ENCODE results near the gene CDH13. TPM values are rescaled to one million over a fixed set of nuclear protein-coding genes. Genes with fewer than 3 reads are reported as not detected.

Gene CDH13
- polyA plus RNA-seq, 1 experiment, result 113 TPM

GRCh38 chr16:82639666-82640336, 13.0 kb downstream of the CDH13 start:
- ChIA-PET POLR2A (no interaction called here), CTCF (interaction anchor here (0.6 to 5.6 kb wide), 24 partner anchors 9 to 795 kb away, joined by 3 to 29 read pairs (median 3); no protein-coding TSS in a partner anchor)
- peak; percentile 88 for TF ChIP-seq CTCF (IDR thresholded peaks at IDR 0.05; ENCODE audit: insufficient read depth, low read depth, low read length)
- Histone ChIP-seq H3K27me3 (ENCODE audit: control insufficient read depth, insufficient read depth, low read length) (no peaks in the 10 kb centered on the region), H3K4me3 (ENCODE audit: low read depth, low read length) (no peak overlapping the region), H3K36me3 (ENCODE audit: control insufficient read depth, insufficient read depth, low read length) (no peaks in the 10 kb centered on the region)
- DNase-seq (ENCODE audit: low read depth), result no peak

- ChIA-PET POLR2A (no interaction called here), CTCF (interaction anchor here (0.6 to 5.6 kb wide), 11 partner anchors 11 to 378 kb away, joined by 3 to 29 read pairs (median 5); no protein-coding TSS in a partner anchor)
- Histone ChIP-seq H3K27me3 (ENCODE audit: control insufficient read depth, insufficient read depth, low read length) (no peaks in the 10 kb centered on the region), H3K4me3 (ENCODE audit: low read depth, low read length) (no peak overlapping the region), H3K36me3 (ENCODE audit: control insufficient read depth, insufficient read depth, low read length) (no peaks in the 10 kb centered on the region)
- DNase-seq (ENCODE audit: low read depth), result no peak
- peak; percentile 53 for TF ChIP-seq CTCF (IDR thresholded peaks at IDR 0.05; ENCODE audit: insufficient read depth, low read depth, low read length)
Measured at GRCh38 chr16:82641336-82641984, 14.7 kb downstream of the CDH13 start.

- ChIA-PET CTCF (interaction anchor here (0.7 to 5.6 kb wide), 3 partner anchors 9 to 380 kb away, joined by 3 to 29 read pairs (median 29); no protein-coding TSS in a partner anchor), POLR2A (interaction anchor here (0.6 kb wide), 1 partner anchor 13 kb away, joined by 3 read pairs; no protein-coding TSS in a partner anchor)
Measured at GRCh38 chr16:82643136-82643535, 16.4 kb downstream of the CDH13 start.

GRCh38 chr16:82643936-82644630, 17.3 kb downstream of the CDH13 start:
- Histone ChIP-seq H3K27me3 (ENCODE audit: control insufficient read depth, insufficient read depth, low read length) (no peaks in the 10 kb centered on the region), H3K36me3 (ENCODE audit: control insufficient read depth, insufficient read depth, low read length) (no peaks in the 10 kb centered on the region), H3K4me3 (ENCODE audit: low read depth, low read length) (no peak overlapping the region)
- POLR2A ChIA-PET, result no interaction called here
- CTCF ChIA-PET, result interaction anchor here (0.6 to 5.6 kb wide), 5 partner anchors 8 to 97 kb away, joined by 3 to 29 read pairs (median 4); no protein-coding TSS in a partner anchor
- no peak for DNase-seq (ENCODE audit: low read depth)
- TF ChIP-seq CTCF (IDR thresholded peaks at IDR 0.05; ENCODE audit: insufficient read depth, low read depth, low read length), result no peak

More at GRCh38 chr16:82643136-82643535, 16.4 kb downstream of the CDH13 start:
- H3K27me3 ChIP-seq (ENCODE audit: control insufficient read depth, insufficient read depth, low read length), result no peaks in the 10 kb centered on the region
- TF ChIP-seq CTCF (IDR thresholded peaks at IDR 0.05; ENCODE audit: insufficient read depth, low read depth, low read length), result no peak
- H3K36me3 ChIP-seq (ENCODE audit: control insufficient read depth, insufficient read depth, low read length), result no peaks in the 10 kb centered on the region
- no peak overlapping the region for H3K4me3 ChIP-seq (ENCODE audit: low read depth, low read length)
- DNase-seq (ENCODE audit: low read depth), result no peak

GRCh38 chr16:82646504-82646903, 19.7 kb downstream of the CDH13 start:
- H3K36me3 ChIP-seq (ENCODE audit: control insufficient read depth, insufficient read depth, low read length), result no peaks in the 10 kb centered on the region
- CTCF ChIA-PET, result no interaction called here
- no peaks in the 10 kb centered on the region for H3K27me3 ChIP-seq (ENCODE audit: control insufficient read depth, insufficient read depth, low read length)
- POLR2A ChIA-PET, result no interaction called here
- no peak for TF ChIP-seq CTCF (IDR thresholded peaks at IDR 0.05; ENCODE audit: insufficient read depth, low read depth, low read length)
- DNase-seq (ENCODE audit: low read depth), result no peak
- no peak overlapping the region for H3K4me3 ChIP-seq (ENCODE audit: low read depth, low read length)
